ENCODE measurements around the gene MLXIPL.
"Not testable (repeated sequence)": the region's sequence is repeated elsewhere in the genome, so short reads cannot be mapped to it uniquely, and the experiment has no call there.

The MLXIPL gene

GRCh38 chr7:73623798-73624668 is at the start of gene MLXIPL:
Gene MLXIPL, minus strand, starts transcription at chr7:73624522. Its CDS starts 30 bp downstream, at chr7:73624492.
- peak; percentile 64 for DNase-seq

- DNase-seq: no peak
Observed at GRCh38 chr7:73671857-73672445, 47.6 kb upstream of the MLXIPL start.

DNA sequence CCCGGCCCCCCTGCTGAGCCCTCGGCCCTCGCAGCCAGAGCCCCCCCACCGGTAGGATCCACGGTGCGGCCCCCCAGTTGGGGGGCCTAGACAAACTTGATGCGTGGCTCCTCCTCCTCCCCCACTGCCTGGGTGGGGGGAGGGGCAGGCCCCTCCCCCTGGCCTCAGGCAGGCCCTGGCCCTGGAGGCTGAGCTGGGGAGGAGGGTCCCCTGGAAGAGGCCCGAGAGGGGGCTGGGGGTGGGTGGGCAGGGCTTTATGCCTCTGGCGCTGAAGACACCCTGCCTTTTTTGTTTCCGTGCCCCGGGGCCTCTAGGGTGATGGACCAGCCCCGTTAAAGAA is 47.0 kb upstream of the MLXIPL start:
- DNase-seq: no peak

GRCh38 chr7:73669858-73670385 is 45.6 kb upstream of the MLXIPL start:
- no peak for DNase-seq

DNA sequence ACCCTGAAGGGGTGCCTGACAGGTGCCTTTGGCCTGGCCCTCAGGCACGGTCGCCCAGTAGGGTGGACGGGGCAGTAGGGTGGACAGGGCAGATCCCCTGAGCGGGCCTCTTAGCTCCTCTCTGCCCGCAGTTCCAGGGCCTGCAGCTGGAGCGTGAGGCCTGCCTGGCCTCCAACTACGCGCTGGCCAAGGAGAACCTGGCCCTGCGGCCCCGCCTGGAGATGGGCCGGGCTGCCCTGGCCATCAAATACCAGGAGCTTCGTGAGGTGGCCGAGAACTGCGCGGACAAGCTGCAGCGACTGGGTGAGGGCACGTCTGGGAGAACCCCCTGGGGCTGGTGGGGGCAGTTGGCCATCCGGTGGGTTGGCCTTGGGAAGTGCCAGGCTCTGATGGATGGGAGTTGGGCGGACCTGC is 45.0 kb upstream of the MLXIPL start:
- DNase-seq: no peak

- no peak for DNase-seq
Observed at GRCh38 chr7:73668886-73669230, 44.5 kb upstream of the MLXIPL start.

- no peak for DNase-seq
Observed at GRCh38 chr7:73668103-73668885, 44.0 kb upstream of the MLXIPL start.

- DNase-seq: peak; percentile 95
Observed at GRCh38 chr7:73667344-73668102, 43.2 kb upstream of the MLXIPL start, which contains the start of gene VPS37D. Gene VPS37D, plus strand, starts transcription at chr7:73667831. Its CDS starts 128 bp downstream, at chr7:73667959.

GRCh38 chr7:73663033-73663432 is 38.7 kb upstream of the MLXIPL start:
- DNase-seq: no peak

- DNase-seq: not testable (repeated sequence)
Observed at GRCh38 chr7:73660594-73660993, 36.3 kb upstream of the MLXIPL start.

DNA sequence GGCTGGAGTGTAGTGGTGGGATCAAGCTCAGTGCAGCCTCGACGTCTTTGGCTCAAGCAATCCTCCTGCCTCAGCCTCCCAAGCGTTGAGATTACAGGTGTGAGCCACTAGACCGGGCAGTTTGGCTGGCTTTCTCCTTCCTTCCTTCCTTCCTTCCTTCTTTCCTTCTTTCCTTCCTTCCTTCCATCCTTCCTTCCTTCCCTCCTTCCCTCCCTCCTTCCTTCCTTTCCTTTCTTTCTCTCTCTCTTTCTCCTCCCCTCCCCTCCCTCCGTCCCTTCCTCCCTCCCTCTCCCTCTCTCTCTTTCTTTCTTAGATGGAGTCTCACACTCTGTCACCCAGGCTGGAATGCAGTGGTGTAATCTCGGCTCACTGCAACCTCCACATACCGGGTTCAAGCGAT is 35.7 kb upstream of the MLXIPL start:
- DNase-seq: no peak

DNA sequence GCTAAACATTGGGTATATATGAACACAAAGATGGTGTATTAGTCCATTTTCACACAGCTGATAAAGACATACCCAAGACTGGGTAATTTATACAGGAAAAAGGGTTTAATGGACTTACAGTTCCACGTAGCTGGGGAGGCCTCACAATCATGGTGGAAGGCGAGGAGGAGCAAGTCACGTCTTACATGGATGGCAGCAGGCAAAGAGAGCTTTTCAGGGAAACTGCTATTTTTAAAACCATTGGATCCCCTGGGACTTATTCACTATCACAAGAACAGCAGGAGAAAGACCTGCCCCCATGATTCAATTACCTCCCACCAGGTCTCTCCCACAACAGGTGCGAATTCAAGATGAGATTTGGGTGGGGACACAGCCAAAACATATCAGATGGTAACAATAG is 31.0 kb upstream of the MLXIPL start:
- not testable (repeated sequence) for DNase-seq

GRCh38 chr7:73652541-73652949 is 28.2 kb upstream of the MLXIPL start:
- no peak for DNase-seq

- DNase-seq: no peak
Observed at GRCh38 chr7:73650524-73650923, 26.2 kb upstream of the MLXIPL start.

GRCh38 chr7:73649576-73649975 is 25.3 kb upstream of the MLXIPL start:
- no peak for DNase-seq

- no peak for DNase-seq
Observed at GRCh38 chr7:73648593-73649332, 24.4 kb upstream of the MLXIPL start.

DNA sequence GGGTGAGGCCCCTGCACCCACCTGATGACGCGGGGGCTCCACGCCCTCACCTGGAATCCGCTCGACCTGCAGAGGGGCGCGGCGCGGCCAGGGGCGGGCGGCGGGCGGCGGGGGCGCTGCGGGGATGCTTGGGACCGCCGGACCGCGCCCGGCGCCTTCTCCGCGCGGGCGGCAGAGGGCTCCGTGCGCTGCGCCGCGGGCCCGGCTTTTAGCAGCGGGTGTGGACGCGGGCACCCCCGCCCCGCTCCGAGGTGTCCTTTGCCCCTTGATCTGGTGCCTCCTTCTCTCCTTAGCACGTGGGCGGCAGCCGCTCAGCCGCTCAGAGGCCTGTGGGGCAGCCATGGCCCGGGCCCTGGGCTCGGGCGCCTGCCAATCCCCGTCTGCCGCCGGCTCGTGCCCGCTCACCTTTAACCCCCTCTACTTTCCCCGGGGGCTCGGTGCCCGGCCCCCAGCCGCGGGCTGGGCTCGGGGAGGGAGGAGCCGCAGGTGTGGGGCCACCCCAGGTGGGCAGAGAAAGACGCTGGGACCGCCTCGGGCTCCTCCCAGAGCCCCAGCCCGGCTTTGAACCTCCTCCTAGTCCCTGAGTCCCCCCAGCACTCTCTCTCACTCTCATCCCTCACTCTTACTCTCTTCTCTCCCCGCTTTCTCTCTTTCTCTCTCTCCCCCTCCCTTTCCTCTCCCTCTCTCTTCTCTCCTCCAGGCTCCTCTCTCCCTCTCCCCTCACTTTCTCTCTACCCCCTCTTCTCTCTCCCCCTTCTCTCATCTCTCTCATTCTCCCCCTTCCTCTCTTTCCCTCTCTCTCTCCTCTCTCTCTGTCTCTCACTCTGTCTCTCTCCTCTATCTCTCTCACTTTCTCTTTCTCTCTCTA is 23.6 kb upstream of the MLXIPL start:
- peak; percentile 37 for DNase-seq

DNA sequence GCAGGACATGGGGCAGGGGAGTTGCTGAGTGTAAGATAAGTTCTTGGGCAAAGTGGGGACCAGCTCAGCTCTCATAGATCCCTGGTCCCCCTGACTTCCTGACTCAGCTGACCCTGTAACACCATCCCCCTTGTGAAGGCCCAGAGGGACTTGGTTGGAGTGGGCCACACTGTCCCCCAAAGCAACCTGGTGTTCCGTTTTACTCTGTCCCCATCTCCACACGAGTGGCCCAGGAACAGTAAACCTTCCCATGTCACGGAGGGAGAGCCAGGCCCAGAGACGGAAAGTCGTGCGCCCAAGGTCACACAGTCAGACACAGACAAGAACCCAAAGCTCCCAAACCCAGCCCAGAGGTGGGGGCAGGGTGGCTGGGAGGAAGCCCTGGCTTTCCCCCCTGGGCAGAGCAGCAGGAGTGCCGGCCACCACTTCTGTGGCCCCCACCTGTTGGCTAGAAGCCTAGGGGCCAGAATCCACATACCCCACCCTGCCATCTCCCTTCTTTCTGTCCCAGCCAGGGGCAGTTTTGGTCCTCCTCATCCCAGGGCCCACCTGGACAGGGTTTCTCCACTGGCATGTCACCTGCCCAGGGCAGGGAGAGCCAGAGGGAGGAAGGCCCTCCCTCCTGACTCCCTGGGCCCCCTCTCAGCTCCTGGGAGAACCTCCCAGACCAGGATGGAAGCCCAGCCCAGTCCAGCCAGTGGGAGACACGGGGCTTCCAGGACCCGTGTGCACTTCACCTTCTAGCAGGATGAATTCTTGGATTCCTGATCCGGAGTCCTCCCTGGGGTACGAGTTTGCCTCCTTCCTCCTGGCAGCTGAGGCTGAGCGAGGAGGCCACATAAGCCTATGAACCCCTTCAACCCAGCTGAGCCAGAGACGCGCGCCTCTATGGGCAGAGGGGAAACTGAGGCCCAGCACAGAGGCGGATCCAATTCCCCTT is 22.7 kb upstream of the MLXIPL start:
- DNase-seq: no peak

GRCh38 chr7:73645643-73646174 is 21.4 kb upstream of the MLXIPL start:
- no peak for DNase-seq
